ENCODE results near the gene OCRL. TPM values are rescaled to one million over a fixed set of nuclear protein-coding genes. Genes with fewer than 3 reads are reported as not detected.

OCRL gene
- total and polyA plus RNA-seq, 4 donors: 3.1 to 13.1 (median 5.7) TPM

DNA sequence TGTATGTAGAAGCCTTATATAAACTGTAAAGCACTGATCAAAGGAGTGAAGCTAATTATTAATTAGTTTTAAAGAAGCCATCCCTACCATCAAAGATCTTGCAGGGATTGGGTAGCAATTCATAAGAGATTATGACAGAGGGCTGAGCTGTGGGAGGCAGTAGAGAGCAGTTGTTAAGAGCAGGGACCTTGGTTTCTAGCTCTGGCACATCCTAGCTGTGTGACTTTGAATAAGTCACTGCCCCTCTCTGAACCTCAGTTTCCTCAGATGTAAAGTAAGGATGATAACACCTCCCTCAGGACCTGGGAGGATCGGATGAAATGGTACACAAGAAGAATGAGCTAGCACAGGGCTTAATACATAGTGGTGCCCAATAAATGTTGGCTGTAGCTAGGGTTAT, 69.3 kb downstream of the OCRL start:
- 94% methylated on average over 1 of the region's 1 CpG for WGBS
- no peak for DNase-seq (ENCODE audit: low spot score)
- H3K27ac ChIP-seq (ENCODE audit: low read depth in 1 of 2, low read length in 2 of 2): no peak overlapping the region

More for the DNA sequence above, 69.3 kb downstream of the OCRL start:
- H3K36me3 ChIP-seq (ENCODE audit: control insufficient read depth in 4 of 4, insufficient read depth in 3 of 4, low read depth in 1 of 4, low read length in 3 of 4): no peaks in the 10 kb centered on the region
- H3K9me3 ChIP-seq (ENCODE audit: control insufficient read depth in 4 of 4, low read length in 3 of 4): peaks cover 0 to 3% (median 0%) of the 10 kb centered on the region in 4 donors
- peaks cover 0 to 5% (median 3%) of the 10 kb centered on the region in 4 donors for H3K4me1 ChIP-seq (ENCODE audit: control insufficient read depth in 4 of 4, insufficient read depth in 4 of 4, low read length in 3 of 4)
- no peak overlapping the region for H3K9ac ChIP-seq (ENCODE audit: low read depth in 1 of 2, low read length in 2 of 2)
- TF ChIP-seq HNF4A (conservative IDR thresholded peaks at IDR 0.05): no peak
- no peak for TF ChIP-seq JUND (IDR thresholded peaks at IDR 0.05)
- TF ChIP-seq, protein P1, sequence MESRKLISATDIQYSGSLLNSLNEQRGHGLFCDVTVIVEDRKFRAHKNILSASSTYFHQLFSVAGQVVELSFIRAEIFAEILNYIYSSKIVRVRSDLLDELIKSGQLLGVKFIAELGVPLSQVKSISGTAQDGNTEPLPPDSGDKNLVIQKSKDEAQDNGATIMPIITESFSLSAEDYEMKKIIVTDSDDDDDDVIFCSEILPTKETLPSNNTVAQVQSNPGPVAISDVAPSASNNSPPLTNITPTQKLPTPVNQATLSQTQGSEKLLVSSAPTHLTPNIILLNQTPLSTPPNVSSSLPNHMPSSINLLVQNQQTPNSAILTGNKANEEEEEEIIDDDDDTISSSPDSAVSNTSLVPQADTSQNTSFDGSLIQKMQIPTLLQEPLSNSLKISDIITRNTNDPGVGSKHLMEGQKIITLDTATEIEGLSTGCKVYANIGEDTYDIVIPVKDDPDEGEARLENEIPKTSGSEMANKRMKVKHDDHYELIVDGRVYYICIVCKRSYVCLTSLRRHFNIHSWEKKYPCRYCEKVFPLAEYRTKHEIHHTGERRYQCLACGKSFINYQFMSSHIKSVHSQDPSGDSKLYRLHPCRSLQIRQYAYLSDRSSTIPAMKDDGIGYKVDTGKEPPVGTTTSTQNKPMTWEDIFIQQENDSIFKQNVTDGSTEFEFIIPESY (IDR thresholded peaks at IDR 0.05): no peak
- TF ChIP-seq FOXA2 (IDR thresholded peaks at IDR 0.05): no peak
- no peak for TF ChIP-seq SP1 (IDR thresholded peaks at IDR 0.05)
- no peak for TF ChIP-seq RAD21 (IDR thresholded peaks at IDR 0.05)
- TF ChIP-seq YY1 (IDR thresholded peaks at IDR 0.05): no peak
- TF ChIP-seq, protein P2, sequence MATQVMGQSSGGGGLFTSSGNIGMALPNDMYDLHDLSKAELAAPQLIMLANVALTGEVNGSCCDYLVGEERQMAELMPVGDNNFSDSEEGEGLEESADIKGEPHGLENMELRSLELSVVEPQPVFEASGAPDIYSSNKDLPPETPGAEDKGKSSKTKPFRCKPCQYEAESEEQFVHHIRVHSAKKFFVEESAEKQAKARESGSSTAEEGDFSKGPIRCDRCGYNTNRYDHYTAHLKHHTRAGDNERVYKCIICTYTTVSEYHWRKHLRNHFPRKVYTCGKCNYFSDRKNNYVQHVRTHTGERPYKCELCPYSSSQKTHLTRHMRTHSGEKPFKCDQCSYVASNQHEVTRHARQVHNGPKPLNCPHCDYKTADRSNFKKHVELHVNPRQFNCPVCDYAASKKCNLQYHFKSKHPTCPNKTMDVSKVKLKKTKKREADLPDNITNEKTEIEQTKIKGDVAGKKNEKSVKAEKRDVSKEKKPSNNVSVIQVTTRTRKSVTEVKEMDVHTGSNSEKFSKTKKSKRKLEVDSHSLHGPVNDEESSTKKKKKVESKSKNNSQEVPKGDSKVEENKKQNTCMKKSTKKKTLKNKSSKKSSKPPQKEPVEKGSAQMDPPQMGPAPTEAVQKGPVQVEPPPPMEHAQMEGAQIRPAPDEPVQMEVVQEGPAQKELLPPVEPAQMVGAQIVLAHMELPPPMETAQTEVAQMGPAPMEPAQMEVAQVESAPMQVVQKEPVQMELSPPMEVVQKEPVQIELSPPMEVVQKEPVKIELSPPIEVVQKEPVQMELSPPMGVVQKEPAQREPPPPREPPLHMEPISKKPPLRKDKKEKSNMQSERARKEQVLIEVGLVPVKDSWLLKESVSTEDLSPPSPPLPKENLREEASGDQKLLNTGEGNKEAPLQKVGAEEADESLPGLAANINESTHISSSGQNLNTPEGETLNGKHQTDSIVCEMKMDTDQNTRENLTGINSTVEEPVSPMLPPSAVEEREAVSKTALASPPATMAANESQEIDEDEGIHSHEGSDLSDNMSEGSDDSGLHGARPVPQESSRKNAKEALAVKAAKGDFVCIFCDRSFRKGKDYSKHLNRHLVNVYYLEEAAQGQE (IDR thresholded peaks at IDR 0.05): no peak
- TF ChIP-seq, protein P3, sequence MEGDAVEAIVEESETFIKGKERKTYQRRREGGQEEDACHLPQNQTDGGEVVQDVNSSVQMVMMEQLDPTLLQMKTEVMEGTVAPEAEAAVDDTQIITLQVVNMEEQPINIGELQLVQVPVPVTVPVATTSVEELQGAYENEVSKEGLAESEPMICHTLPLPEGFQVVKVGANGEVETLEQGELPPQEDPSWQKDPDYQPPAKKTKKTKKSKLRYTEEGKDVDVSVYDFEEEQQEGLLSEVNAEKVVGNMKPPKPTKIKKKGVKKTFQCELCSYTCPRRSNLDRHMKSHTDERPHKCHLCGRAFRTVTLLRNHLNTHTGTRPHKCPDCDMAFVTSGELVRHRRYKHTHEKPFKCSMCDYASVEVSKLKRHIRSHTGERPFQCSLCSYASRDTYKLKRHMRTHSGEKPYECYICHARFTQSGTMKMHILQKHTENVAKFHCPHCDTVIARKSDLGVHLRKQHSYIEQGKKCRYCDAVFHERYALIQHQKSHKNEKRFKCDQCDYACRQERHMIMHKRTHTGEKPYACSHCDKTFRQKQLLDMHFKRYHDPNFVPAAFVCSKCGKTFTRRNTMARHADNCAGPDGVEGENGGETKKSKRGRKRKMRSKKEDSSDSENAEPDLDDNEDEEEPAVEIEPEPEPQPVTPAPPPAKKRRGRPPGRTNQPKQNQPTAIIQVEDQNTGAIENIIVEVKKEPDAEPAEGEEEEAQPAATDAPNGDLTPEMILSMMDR (IDR thresholded peaks at IDR 0.05; ENCODE audit: low read depth, low read length, missing input control): no peak
- TF ChIP-seq MAX (IDR thresholded peaks at IDR 0.05): no peak
- TF ChIP-seq EGR1 (IDR thresholded peaks at IDR 0.05; ENCODE audit: low read depth in 2 of 2): no peak
- TF ChIP-seq RXRA (IDR thresholded peaks at IDR 0.05): no peak
- no peak for TF ChIP-seq FOXA1 (IDR thresholded peaks at IDR 0.05)
- TF ChIP-seq NR2F2 (IDR thresholded peaks at IDR 0.05): no peak
- no peak for TF ChIP-seq HNF4G (IDR thresholded peaks at IDR 0.05)
- TF ChIP-seq GABPA (IDR thresholded peaks at IDR 0.05 in 1 of 2, conservative IDR thresholded peaks at IDR 0.05 in 1 of 2): no peak
- TF ChIP-seq TAF1 (conservative IDR thresholded peaks at IDR 0.05): no peak
- TF ChIP-seq ATF3 (IDR thresholded peaks at IDR 0.05): no peak
- no peaks in the 10 kb centered on the region for H3K27me3 ChIP-seq (ENCODE audit: control insufficient read depth in 4 of 4, insufficient read depth in 4 of 4, low read length in 3 of 4)
- H3K4me3 ChIP-seq (ENCODE audit: low read depth in 1 of 3, low read length in 3 of 3): no peak overlapping the region
